Endothelial cell of umbilical vein (primary cell): ENCODE measurements around the gene FLNB. TPM values are rescaled to one million over a fixed set of nuclear protein-coding genes. Genes with fewer than 3 reads are reported as not detected.

ENCODE experiments used
- BruUV-seq: library from RNA; stranded (reverse); fragments of 400-500 nt; replicated peaks from 2 replicates; lab custom pipeline; 2021; lab: Mats Ljungman, UMichigan
- CTCF ChIA-PET: fragments of 300-600, 350-600 bp; sonication (Branson Sonifier 250); formaldehyde crosslinking; loops from one replicate; lab custom pipeline; 2021; ENCODE audit warnings: antibody characterized with exemption, inconsistent platforms; lab: Charles Lee
- POLR2A ChIA-PET: fragments of 300-600, 350-600 bp; sonication (Branson Sonifier 250); formaldehyde crosslinking; loops from one replicate; lab custom pipeline; 2021; ENCODE audit warnings: antibody characterized with exemption, inconsistent platforms; lab: Charles Lee
- DNase-seq: peaks from one replicate; pipeline ENCODE4 v3.0.0-alpha.2; 2011; ENCODE audit warnings: low read depth, low spot score
- FAIRE-seq: peaks from 2 replicates; lab custom pipeline; 2011; peaks lifted over from hg19 to GRCh38; lab: Jason Lieb, UNC
- H2AFZ ChIP-seq: 2 replicates; pipeline ENCODE4 v1.6.0; 2012; ENCODE audit warnings: low read depth, low read length, control low read depth, inconsistent platforms
- H3K27ac ChIP-seq: 2 replicates; pipeline ENCODE4 v1.5.1; 2011; ENCODE audit warnings: low read depth, mild to moderate bottlenecking, control low read depth, low read length, moderate library complexity; ENCODE audit not compliant: insufficient read depth
- H3K27me3 ChIP-seq, 2 experiments: 2 replicates each; pipeline versions ENCODE4 v1.6.0 to v1.6.1; 2011; ENCODE audit warnings: low read length in 2 of 2, mixed read lengths in 1 of 2; ENCODE audit not compliant: control insufficient read depth in 2 of 2, insufficient read depth in 2 of 2
- H3K36me3 ChIP-seq, 2 experiments: 2 replicates in 1 of 2; 3 replicates in 1 of 2; pipeline ENCODE4 v1.5.1; 2011; ENCODE audit warnings: low read length in 2 of 2, mild to moderate bottlenecking in 1 of 2, moderate library complexity in 1 of 2; ENCODE audit not compliant: control insufficient read depth in 2 of 2, insufficient read depth in 2 of 2; ENCODE audit errors: extremely low read depth in 1 of 2
- H3K4me1 ChIP-seq: 3 replicates; pipeline ENCODE4 v1.5.1; 2011; ENCODE audit warnings: mild to moderate bottlenecking, low read length; ENCODE audit not compliant: control insufficient read depth, insufficient read depth; ENCODE audit errors: extremely low read depth
- H3K4me2 ChIP-seq: 2 replicates; pipeline ENCODE4 v1.6.1; 2011; ENCODE audit warnings: low read length, control low read depth, mixed read lengths; ENCODE audit not compliant: insufficient read depth
- H3K4me3 ChIP-seq, 3 experiments: fragments of 200-600 bp in 1 of 3; sonication (generic), shearing (Covaris generic) in 1 of 3; replicated peaks in 1 of 3; 2 replicates each; pipeline ENCODE4 v1.5.1; 2011 to 2016; ENCODE audit warnings: control low read depth in 3 of 3, low read length in 3 of 3, mild to moderate bottlenecking in 2 of 3, inconsistent platforms in 1 of 3, low read depth in 1 of 3, moderate library complexity in 1 of 3; ENCODE audit not compliant: insufficient read depth in 1 of 3
- H3K79me2 ChIP-seq: 2 replicates; pipeline ENCODE4 v1.6.0; 2012; ENCODE audit warnings: low read length, inconsistent platforms; ENCODE audit not compliant: control insufficient read depth, insufficient read depth
- H3K9ac ChIP-seq: replicated peaks from 2 replicates; pipeline ENCODE3; 2011; ENCODE audit warnings: low read length, control low read depth; ENCODE audit not compliant: insufficient read depth; ENCODE audit errors: extremely low read depth
- H3K9me1 ChIP-seq: replicated peaks from 3 replicates; pipeline ENCODE4 v1.6.0; 2011; ENCODE audit warnings: mild to moderate bottlenecking, low read length; ENCODE audit not compliant: control insufficient read depth, insufficient read depth; ENCODE audit errors: extremely low read depth
- H3K9me3 ChIP-seq: replicated peaks from 2 replicates; pipeline ENCODE4 v1.5.1; 2012; ENCODE audit warnings: low read length, inconsistent platforms; ENCODE audit not compliant: control insufficient read depth, insufficient read depth
- H4K20me1 ChIP-seq: replicated peaks from 2 replicates; pipeline ENCODE3; 2011; ENCODE audit warnings: mild to moderate bottlenecking, low read length; ENCODE audit not compliant: control insufficient read depth, insufficient read depth; ENCODE audit errors: extremely low read depth
- EZH2 ChIP-seq: IDR thresholded peaks from 2 replicates; pipeline ENCODE4 v1.6.1; 2012; ENCODE audit warnings: borderline replicate concordance, low read depth, mild to moderate bottlenecking, moderate library complexity, low read length, inconsistent platforms; ENCODE audit not compliant: severe bottlenecking
- FOS ChIP-seq: IDR thresholded peaks from 2 replicates; pipeline ENCODE4 v1.6.1; 2011; ENCODE audit warnings: mild to moderate bottlenecking, low read length, moderate library complexity, borderline replicate concordance; ENCODE audit not compliant: insufficient read depth
- GATA2 ChIP-seq: IDR thresholded peaks from 2 replicates; pipeline ENCODE4 v1.7.0; 2011; ENCODE audit warnings: low read depth, mild to moderate bottlenecking, moderate library complexity, mixed read lengths, low read length; ENCODE audit not compliant: insufficient read length, insufficient read depth
- JUN ChIP-seq: IDR thresholded peaks from 2 replicates; pipeline ENCODE4 v1.6.1; 2011; ENCODE audit warnings: borderline replicate concordance, low read depth; ENCODE audit not compliant: insufficient read length, insufficient read depth
- MYC ChIP-seq: IDR thresholded peaks from one replicate; pipeline ENCODE4 v1.6.1; 2011; ENCODE audit warnings: mild to moderate bottlenecking, low read depth, low read length
- POLR2A ChIP-seq: IDR thresholded peaks from 2 replicates; pipeline ENCODE4 v1.6.1; 2012; ENCODE audit warnings: low read depth, mild to moderate bottlenecking, control low read depth, low read length
- POLR2AphosphoS5 ChIP-seq: IDR thresholded peaks from 2 replicates; pipeline ENCODE4 v1.6.1; 2012; ENCODE audit warnings: low read depth, mild to moderate bottlenecking, control low read depth, low read length, moderate library complexity; ENCODE audit not compliant: insufficient read depth
- dilution Hi-C: fragments of 300-500 bp; cut with MboI; formaldehyde crosslinking; loops from one replicate; pipeline ENCODE4 v1.15.0; 2019; ENCODE audit warnings: low sequenced_read_pairs; ENCODE audit not compliant: extremely low pct_ligation_motif_present
- intact Hi-C: fragments of 100-400 bp; cut with micrococcal nuclease; formaldehyde crosslinking; loops from one replicate; pipeline ENCODE4 v1.10.0; 2022
- polyA plus RNA-seq, 4 experiments: library from polyadenylated mRNA; depleted of rRNA in 3 of 4; stranded (reverse) in 3 of 4; unstranded in 1 of 4; fragments of >200 nt; gene quantifications; 2 replicates each; pipeline versions ENCODE4 v1.2.1 to v1.2.3, GENCODE V29; 2011 to 2012; ENCODE audit warnings: missing spikeins in 1 of 4
- total RNA-seq: library from RNA; stranded (reverse); gene quantifications from 2 replicates; pipeline ENCODE4 v1.2.3, GENCODE V29; 2021
- TF ChIP-seq, protein P1 (sequence below): IDR thresholded peaks from 2 replicates; pipeline ENCODE4 v1.6.1; 2011; ENCODE audit not compliant: insufficient read depth, insufficient read length
- TF ChIP-seq, protein P2 (sequence below), 2 donors: IDR thresholded peaks; 1 replicate in 1 of 2; 2 replicates in 1 of 2; pipeline ENCODE4 v1.5.1; 2011; ENCODE audit warnings: low read length in 2 of 2, mild to moderate bottlenecking in 2 of 2, moderate library complexity in 2 of 2, control low read depth in 1 of 2, inconsistent platforms in 1 of 2, low read depth in 1 of 2; ENCODE audit not compliant: insufficient read depth in 1 of 2; ENCODE audit errors: extremely low read depth in 1 of 2

Gene FLNB
- total and polyA plus RNA-seq, 2 donors (not counting 3 experiments of a cell fraction or from before 2014, with no cell fraction given): 479 to 670 TPM

DNA sequence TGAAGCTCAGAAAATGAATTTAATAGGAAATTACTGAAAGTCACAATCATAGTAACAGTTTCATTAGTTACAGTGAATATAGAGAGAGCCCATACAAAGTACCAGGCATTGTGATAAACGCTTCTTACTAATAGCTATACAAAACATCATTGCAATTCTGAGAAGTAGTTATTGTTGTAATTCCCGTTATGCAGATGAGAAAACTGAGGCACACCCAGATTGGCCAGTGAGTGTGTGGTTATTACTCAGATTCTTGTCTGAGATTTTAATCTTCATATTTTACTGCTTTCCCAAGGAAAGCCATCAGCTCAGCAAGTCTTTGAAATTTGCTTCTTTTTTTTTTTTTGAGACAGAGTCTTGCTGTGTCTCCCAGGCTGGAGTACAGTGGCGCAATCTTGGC, 14.3 kb downstream of the FLNB start:
- BruUV-seq: no TSS peak
- intact Hi-C loops: no loop called here
- Histone ChIP-seq H3K36me3 (peaks cover 4 to 5% of the 10 kb centered on the region in 2 experiments), H3K4me2 (no peak overlapping the region), H3K9me3 (no peaks in the 10 kb centered on the region), H3K79me2 (peaks cover 100% of the 10 kb centered on the region), H3K9ac (no peak overlapping the region), H3K9me1 (no peaks in the 10 kb centered on the region), H4K20me1 (peaks cover 6% of the 10 kb centered on the region), H3K4me3 (no peak overlapping the region), H3K27ac (no peak overlapping the region), H3K4me1 (peaks cover 74% of the 10 kb centered on the region), H2AFZ (no peak overlapping the region), H3K27me3 (no peaks in the 10 kb centered on the region)
- dilution Hi-C loops: no loop called here
- no peak for DNase-seq
- ChIA-PET CTCF (interaction anchor here (0.9 to 2.2 kb wide), 6 partner anchors 10 to 60 kb away, joined by 3 to 8 read pairs (median 4); no protein-coding TSS in a partner anchor), POLR2A (interaction anchor here (0.7 kb wide), 1 partner anchor 9 kb away, joined by 4 read pairs; no protein-coding TSS in a partner anchor)
- TF ChIP-seq EZH2 (no peak), POLR2A (no peak), JUN (no peak), MYC (no peak), POLR2AphosphoS5 (no peak), FOS (no peak), GATA2 (no peak)
- TF ChIP-seq, protein P1, sequence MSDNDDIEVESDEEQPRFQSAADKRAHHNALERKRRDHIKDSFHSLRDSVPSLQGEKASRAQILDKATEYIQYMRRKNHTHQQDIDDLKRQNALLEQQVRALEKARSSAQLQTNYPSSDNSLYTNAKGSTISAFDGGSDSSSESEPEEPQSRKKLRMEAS: no peak
- TF ChIP-seq, protein P2, sequence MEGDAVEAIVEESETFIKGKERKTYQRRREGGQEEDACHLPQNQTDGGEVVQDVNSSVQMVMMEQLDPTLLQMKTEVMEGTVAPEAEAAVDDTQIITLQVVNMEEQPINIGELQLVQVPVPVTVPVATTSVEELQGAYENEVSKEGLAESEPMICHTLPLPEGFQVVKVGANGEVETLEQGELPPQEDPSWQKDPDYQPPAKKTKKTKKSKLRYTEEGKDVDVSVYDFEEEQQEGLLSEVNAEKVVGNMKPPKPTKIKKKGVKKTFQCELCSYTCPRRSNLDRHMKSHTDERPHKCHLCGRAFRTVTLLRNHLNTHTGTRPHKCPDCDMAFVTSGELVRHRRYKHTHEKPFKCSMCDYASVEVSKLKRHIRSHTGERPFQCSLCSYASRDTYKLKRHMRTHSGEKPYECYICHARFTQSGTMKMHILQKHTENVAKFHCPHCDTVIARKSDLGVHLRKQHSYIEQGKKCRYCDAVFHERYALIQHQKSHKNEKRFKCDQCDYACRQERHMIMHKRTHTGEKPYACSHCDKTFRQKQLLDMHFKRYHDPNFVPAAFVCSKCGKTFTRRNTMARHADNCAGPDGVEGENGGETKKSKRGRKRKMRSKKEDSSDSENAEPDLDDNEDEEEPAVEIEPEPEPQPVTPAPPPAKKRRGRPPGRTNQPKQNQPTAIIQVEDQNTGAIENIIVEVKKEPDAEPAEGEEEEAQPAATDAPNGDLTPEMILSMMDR (IDR thresholded peaks at IDR 0.05; ENCODE audit: extremely low read depth in 1 of 2, insufficient read depth in 1 of 2, low read depth in 1 of 2, low read length in 2 of 2): no peak
- FAIRE-seq: no peak
